Suprapubic skin (tissue), 4 donors: ENCODE results near the gene SPATC1L.

Experiments
- CTCF ChIP-seq, 2 donors: fragments of 200-600 bp in 1 of 2; fragments of 450-650 bp in 1 of 2; sonication (generic) in 1 of 2; IDR thresholded peaks; one replicate each; pipeline ENCODE4 v1.5.1; 2016 to 2019; ENCODE audit warnings: antibody characterized with exemption in 2 of 2, mild to moderate bottlenecking in 1 of 2, moderate library complexity in 1 of 2
- POLR2A ChIP-seq, 2 donors: fragments of 450-650 bp; IDR thresholded peaks; one replicate each; pipeline ENCODE4 v1.6.1; 2017; ENCODE audit warnings: antibody characterized with exemption in 2 of 2, mild to moderate bottlenecking in 2 of 2, moderate library complexity in 2 of 2
- POLR2AphosphoS5 ChIP-seq, 3 donors: sonication (generic); formaldehyde crosslinking; IDR thresholded peaks; one replicate each; pipeline ENCODE4 v1.6.1; 2017; ENCODE audit warnings: antibody characterized with exemption in 3 of 3

DNA sequence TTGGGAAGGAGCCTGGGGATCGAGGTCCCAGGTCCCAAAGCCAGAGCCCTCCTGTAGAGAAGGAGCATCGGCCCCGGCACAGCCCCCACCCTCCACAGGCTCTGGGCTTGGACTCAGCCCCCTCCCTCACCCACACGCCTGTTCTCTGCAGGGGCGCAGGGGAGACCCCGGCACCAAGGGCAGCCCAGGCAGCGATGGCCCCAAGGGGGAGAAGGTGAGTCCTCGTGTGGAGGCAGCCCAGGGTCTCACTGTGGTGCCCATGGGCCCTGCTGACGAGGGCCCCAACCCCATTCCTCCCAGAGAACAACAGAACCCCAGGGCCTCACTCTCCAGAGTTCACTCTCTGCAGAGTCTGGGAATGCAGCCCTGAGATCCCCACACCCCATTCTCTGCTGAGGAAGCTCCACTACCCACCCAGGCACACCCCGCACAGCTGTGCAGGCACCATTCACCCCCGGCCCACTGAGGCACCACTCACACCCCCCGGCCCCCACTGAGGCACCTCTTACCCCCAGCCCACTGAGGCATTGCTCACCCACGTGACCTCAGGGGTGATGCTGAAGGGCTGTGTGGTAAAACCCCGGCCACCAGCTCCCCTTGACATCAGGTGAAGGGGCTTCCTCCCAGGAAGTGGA lies 64.5 kb downstream of the SPATC1L start:
- TF ChIP-seq CTCF (IDR thresholded peaks at IDR 0.05) (no peak), POLR2AphosphoS5 (IDR thresholded peaks at IDR 0.05) (no peak), POLR2A (IDR thresholded peaks at IDR 0.05) (no peak)
